Activated T-cell treated with anti-CD3 and anti-CD28 coated beads for 24 hours (primary cell): ENCODE measurements around the gene SDR42E1.
"Not testable (repeated sequence)": the region's sequence is repeated elsewhere in the genome, so short reads cannot be mapped to it uniquely, and the experiment has no call there.

ENCODE experiments used
- DNase-seq: peaks from one replicate; pipeline ENCODE4 v3.0.0-alpha.2; 2020; ENCODE audit warnings: low read depth

The SDR42E1 gene

GRCh38 chr16:82037251-82037650, 26.0 kb upstream of the SDR42E1 start:
- DNase-seq = no peak

GRCh38 chr16:82034981-82035612, 23.8 kb upstream of the SDR42E1 start, which contains the start of gene HSD17B2:
HSD17B2 (plus strand) TSS chr16:82035253; CDS start chr16:82035425, 172 bp downstream.
- DNase-seq = no peak

GRCh38 chr16:82033683-82034300, 22.5 kb upstream of the SDR42E1 start:
- no peak for DNase-seq

GRCh38 chr16:82033006-82033405, 21.7 kb upstream of the SDR42E1 start:
- DNase-seq = no peak

GRCh38 chr16:82031116-82032084, 20.1 kb upstream of the SDR42E1 start:
- DNase-seq = no peak

- DNase-seq = no peak
Measured at GRCh38 chr16:82027629-82028064, 16.4 kb upstream of the SDR42E1 start.

GRCh38 chr16:82024883-82025282, 13.6 kb upstream of the SDR42E1 start:
- DNase-seq = no peak

- DNase-seq = no peak
Measured at GRCh38 chr16:82024316-82024715, 13.0 kb upstream of the SDR42E1 start.

GRCh38 chr16:82023206-82023605, 11.9 kb upstream of the SDR42E1 start:
- DNase-seq = no peak

GRCh38 chr16:82020051-82020450, 8.8 kb upstream of the SDR42E1 start:
- no peak for DNase-seq

- no peak for DNase-seq
Measured at GRCh38 chr16:82019535-82019934, 8.3 kb upstream of the SDR42E1 start.

- no peak for DNase-seq
Measured at GRCh38 chr16:82017911-82018568, 6.8 kb upstream of the SDR42E1 start.

GRCh38 chr16:82016964-82017363, 5.7 kb upstream of the SDR42E1 start:
- no peak for DNase-seq

GRCh38 chr16:82016263-82016662, 5.0 kb upstream of the SDR42E1 start:
- DNase-seq = no peak

- DNase-seq = no peak
Measured at GRCh38 chr16:82013139-82013538, 1.9 kb upstream of the SDR42E1 start.

GRCh38 chr16:82010649-82011048, 621 bp downstream of the SDR42E1 start:
- DNase-seq = no peak

GRCh38 chr16:82009789-82010188, 1.5 kb downstream of the SDR42E1 start:
- not testable (repeated sequence) for DNase-seq

GRCh38 chr16:82008957-82009592, 2.2 kb downstream of the SDR42E1 start:
- DNase-seq = no peak

GRCh38 chr16:82007189-82007588, 4.1 kb downstream of the SDR42E1 start:
- DNase-seq = no peak

GRCh38 chr16:82006036-82006435, 5.2 kb downstream of the SDR42E1 start:
- no peak for DNase-seq

- no peak for DNase-seq
Measured at GRCh38 chr16:82005027-82005830, 6.0 kb downstream of the SDR42E1 start.
